Right cardiac atrium (tissue), 5 donors: ENCODE measurements around the gene FANCC. TPM values are rescaled to one million over a fixed set of nuclear protein-coding genes. Genes with fewer than 3 reads are reported as not detected.

ENCODE experiments used
- ATAC-seq, 2 donors: fragments of 200-7000 bp; cut with Tn5 transposase; one replicate each; pipeline versions ENCODE4 v1.8.0 to v1.9.1; 2020; ENCODE audit warnings: moderate library complexity in 2 of 2, mild to moderate bottlenecking in 1 of 2
- DNase-seq, 3 donors: peaks; one replicate each; pipeline ENCODE4 v3.0.0-alpha.2; 2020
- H3K27ac ChIP-seq: one replicate; pipeline ENCODE4 v1.5.1; 2013; ENCODE audit warnings: mild to moderate bottlenecking, low read length, control low read depth, moderate library complexity
- H3K27me3 ChIP-seq: one replicate; pipeline ENCODE4 v1.6.1; 2013; ENCODE audit not compliant: control insufficient read depth, insufficient read depth
- H3K4me1 ChIP-seq: one replicate; pipeline ENCODE4 v1.6.1; 2013; ENCODE audit warnings: low read length; ENCODE audit not compliant: control insufficient read depth, insufficient read depth
- H3K4me3 ChIP-seq: one replicate; pipeline ENCODE4 v1.5.1; 2013; ENCODE audit warnings: low read length, control low read depth
- H3K9me3 ChIP-seq: one replicate; pipeline ENCODE4 v1.6.1; 2013; ENCODE audit warnings: low read length; ENCODE audit not compliant: control insufficient read depth
- WGBS: extraction: QIAGEN DNeasy Blood & Tissue Kit; methylation state at CpG from one replicate; pipeline ENCODE4 v1.1.7; 2013; 5-methylcytosine and 5-hydroxymethylcytosine counted together
- intact Hi-C, 4 donors: fragments of 100-400 bp; cut with DNase I; formaldehyde crosslinking; loops; one replicate each; pipeline versions ENCODE4 v1.11.0 to v1.14.0; 2022 to 2023
- polyA plus RNA-seq: library from polyadenylated mRNA; stranded (reverse); fragments of 200-250 nt; gene quantifications from one replicate; pipeline ENCODE4 v1.2.3, GENCODE V29; 2013
- total RNA-seq, 4 donors: library from RNA; stranded (reverse); fragmentation: NEBNext Ultra II Directional; extraction: Animal tissue kit (Norgen Biotek cat#: 25700); gene quantifications; one replicate each; pipeline ENCODE4 v1.2.1, GENCODE V29; 2021
- donor health status: healthy with polysubstance abuse.
- donor health status: DM: no; HTN: yes; CAD: no.
- donor health status: DM: no; HTN: no; CAD: no.
- donor health status: DM: no; HTN: yes; CAD: no; lungs with severe emphysema.
- donor health status: DM: yes; HTN: yes; CAD: no.

FANCC gene
- total and polyA plus RNA-seq, 5 donors, result 3.2 to 6.6 (median 4.3) TPM

DNA sequence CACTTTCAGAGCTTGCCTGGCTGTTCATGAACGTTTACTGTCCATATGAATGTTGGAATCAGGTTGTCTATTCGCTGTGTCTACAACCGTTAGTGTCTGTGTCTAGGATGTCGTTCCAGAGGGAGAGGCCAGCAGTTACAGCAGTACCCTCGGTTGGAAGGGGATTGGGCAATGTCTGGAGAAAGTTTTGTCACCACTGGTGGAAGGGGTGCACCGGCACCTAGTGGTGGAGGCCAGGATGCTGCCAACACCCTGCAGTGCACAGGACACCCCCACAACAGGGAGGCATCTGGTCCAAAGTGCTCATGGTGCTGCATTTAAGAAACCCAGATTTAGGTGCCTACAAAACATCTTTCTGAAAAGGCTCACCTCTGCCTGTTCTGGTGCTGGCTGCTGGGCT is 220.7 kb downstream of the FANCC start:
- Histone ChIP-seq H3K27me3 (no peaks in the 10 kb centered on the region), H3K4me1 (peaks cover 6% of the 10 kb centered on the region), H3K27ac (no peak overlapping the region), H3K9me3 (no peaks in the 10 kb centered on the region), H3K4me3 (no peak overlapping the region)
- ATAC-seq, result no peak
- peak in 1 of 3 donors; percentile 10 for DNase-seq
- intact Hi-C loops, result no loop called here
- WGBS, result 78% methylated on average over 6 of the region's 6 CpGs

DNA sequence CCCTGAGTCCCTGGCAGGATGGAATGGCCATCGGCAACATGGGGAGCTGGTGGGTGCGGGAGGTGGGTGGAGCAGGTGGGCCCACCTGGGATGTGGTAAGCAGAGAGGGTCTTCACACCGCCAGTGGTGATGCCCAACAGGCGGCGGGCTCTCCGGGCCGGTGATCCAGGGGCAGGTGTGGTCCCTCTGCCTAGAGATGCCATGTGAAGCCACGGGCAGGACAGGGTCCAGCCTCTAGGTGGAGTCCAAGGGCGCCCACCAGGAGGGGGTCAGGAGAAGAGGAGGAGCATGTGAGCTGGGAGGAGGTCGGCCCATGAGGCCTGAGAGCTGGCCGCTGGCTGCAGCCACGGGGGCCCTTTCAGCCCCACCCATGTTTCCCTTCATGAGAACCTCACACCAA is 221.1 kb downstream of the FANCC start:
- Histone ChIP-seq H3K27ac (no peak overlapping the region), H3K9me3 (no peaks in the 10 kb centered on the region), H3K4me1 (peaks cover 10% of the 10 kb centered on the region), H3K4me3 (no peak overlapping the region), H3K27me3 (no peaks in the 10 kb centered on the region)
- ATAC-seq (no peak), DNase-seq (peak in 1 of 3 donors; percentile 60)
- WGBS, result 93% methylated on average over 12 of the region's 12 CpGs
- intact Hi-C loops, result no loop called here

DNA sequence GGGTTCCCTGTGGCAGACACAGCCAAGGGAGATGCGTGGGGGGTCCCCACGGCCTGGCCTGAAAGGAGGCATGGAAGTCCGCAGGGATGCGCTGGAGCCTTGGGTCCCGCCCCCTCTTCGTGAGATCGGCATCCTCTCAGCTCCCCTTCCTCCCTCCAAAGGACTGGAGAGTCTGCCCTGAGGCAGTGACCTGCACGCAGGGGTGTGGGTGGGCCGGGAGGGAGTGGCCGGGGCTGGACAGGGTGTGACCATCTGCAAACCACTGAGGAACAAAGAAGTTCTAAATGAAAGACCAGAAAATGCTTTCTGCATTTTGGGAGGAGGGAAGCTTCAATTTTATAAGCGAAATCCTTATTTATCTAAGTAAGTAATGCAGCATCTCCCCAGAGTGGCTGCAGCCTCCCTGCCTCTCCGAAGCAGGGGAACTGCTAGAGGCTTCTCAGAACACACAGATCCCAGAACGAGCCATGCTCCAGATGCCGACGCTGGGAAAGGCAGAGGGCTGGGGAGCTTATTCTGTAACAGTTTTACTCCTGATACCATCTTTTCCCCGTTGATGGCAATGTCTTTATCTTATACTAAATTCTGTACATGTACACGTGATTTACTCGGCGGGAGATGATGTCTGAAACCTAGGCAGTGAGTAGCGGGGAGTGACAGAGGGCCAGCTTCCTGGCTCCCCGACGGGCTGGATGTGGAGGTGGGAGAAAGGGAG is 221.7 kb downstream of the FANCC start:
- intact Hi-C loops, result no loop called here
- 72% methylated on average over 22 of the region's 22 CpGs for WGBS
- no peaks in the 10 kb centered on the region for H3K27me3 ChIP-seq
- H3K27ac ChIP-seq, result peak overlapping the region; percentile 9
- peaks cover 14% of the 10 kb centered on the region for H3K4me1 ChIP-seq
- H3K9me3 ChIP-seq, result no peaks in the 10 kb centered on the region
- ATAC-seq (no peak), DNase-seq (peak in 1 of 3 donors; percentile 41)
- no peak overlapping the region for H3K4me3 ChIP-seq

DNA sequence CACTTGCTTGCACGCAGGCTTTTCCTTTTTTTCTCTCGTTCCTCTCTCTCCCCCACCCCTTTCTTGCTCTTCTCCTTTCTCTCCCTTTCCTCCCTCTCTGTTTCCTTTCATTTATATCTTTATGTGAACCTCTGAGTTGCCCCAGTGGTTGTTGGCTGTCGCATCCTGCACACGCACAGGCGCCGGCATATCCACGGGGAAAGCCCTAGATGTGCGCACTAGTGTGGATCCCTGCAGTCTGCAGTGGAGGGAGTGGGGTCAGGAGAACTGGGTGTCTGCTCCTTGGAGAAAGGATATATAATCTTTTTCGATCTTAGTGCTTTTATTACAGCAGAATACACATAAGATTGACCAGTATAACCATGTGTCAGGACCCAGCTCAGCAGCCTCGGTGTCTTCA is 223.5 kb downstream of the FANCC start:
- 90% methylated on average over 10 of the region's 10 CpGs for WGBS
- intact Hi-C loops, result no loop called here
- DNase-seq, result no peak

DNA sequence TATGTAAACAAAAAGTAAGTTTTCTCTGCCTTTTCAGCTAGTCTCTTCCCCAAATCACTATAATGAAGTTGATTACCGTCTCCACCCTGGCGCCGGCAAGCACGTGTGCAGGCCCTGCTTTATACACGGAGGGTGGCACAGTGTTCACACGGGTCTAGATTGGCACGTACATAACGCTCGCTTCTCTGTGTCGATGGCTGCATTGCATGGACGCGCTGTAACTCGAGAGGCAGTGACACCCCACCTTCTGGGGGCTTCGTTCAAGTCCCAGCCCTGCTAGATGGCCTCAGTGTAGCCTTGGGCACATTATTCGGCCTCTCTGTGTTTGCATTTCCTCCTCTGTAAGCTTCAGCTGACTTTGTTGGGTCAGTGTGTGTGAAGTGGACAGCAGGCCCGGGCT is 223.9 kb downstream of the FANCC start:
- H3K27me3 ChIP-seq, result no peaks in the 10 kb centered on the region
- H3K9me3 ChIP-seq, result no peaks in the 10 kb centered on the region
- 90% methylated on average over 16 of the region's 16 CpGs for WGBS
- ATAC-seq (no peak), DNase-seq (no peak)
- H3K27ac ChIP-seq, result no peak overlapping the region
- H3K4me3 ChIP-seq, result no peak overlapping the region
- peaks cover 18% of the 10 kb centered on the region for H3K4me1 ChIP-seq
- intact Hi-C loops, result no loop called here

More for the DNA sequence above, 223.5 kb downstream of the FANCC start:
- no peak overlapping the region for H3K4me3 ChIP-seq
- H3K9me3 ChIP-seq, result no peaks in the 10 kb centered on the region
- H3K27ac ChIP-seq, result no peak overlapping the region
- no peaks in the 10 kb centered on the region for H3K27me3 ChIP-seq
- H3K4me1 ChIP-seq, result peaks cover 18% of the 10 kb centered on the region
- ATAC-seq, result no peak

DNA sequence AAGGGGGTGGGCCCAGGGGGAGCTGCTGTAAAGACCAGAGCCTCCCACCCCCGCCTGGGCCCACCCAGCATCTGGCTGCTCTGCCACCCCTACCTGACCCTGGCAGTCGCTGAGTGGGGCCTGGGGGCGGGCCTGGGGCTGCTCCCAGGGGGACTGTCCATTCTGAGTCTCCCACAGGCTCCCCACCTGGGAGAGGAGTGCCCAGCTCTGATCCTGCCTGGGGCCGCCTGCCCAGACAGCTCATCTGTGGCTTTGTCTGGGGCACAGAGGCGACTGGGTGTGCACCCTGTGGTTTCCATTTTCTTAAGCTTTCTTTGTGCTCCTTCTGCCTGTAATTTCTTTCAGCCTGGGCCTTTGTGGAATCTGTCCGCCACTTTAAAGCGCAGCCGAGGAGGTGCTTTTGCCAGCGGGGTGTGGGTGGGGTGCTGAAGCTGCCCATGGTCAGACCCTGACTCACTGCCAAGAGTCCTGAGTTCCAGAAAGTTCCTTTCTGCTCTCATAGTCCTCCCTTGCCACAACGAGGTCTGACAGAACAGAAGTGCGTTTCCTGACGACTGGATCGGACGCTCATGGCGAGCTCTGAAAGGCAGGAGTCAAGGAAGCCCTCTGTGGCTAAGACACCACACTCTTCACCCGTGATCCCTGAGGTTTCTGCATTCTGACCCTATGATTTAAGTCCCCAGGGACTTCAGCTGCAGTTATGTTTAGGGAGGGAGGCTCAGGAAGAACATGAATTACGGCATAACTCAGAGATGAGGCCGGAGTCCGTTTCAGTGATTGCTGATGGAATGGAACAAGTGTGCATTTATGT is 225.0 kb downstream of the FANCC start:
- H3K4me1 ChIP-seq, result peaks cover 18% of the 10 kb centered on the region

DNA sequence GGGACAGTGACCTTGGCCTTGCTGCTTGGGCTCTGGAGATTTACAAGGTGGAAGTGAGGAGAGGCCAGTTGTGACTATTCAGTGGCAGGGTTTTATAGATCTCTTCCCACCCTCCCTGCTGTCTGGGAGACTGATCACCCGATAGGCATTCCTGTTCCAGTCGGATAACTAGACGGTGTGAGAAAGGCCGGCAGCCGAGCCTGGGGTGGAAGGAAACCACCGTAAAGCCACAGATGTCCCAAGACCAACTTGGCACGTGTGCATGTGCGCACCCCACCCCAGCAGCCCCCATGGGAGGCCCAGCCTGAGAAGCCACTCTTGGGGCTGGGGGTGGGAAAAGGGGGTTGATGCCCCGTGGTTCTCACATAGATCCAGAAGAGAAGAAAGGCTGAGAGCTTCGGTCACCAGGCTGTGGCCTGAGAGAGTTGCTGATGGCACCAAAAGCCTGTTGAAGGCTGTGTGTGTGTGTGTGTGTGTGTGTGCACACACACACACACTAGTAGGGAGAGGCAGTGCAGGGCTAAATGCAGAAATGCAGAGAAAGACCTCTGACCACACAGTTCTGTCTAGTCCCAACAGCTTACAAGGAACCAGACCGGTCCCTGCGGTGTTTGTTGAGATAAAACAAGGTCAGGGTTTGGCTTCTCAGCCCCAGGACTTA is 225.8 kb downstream of the FANCC start:
- H3K4me3 ChIP-seq, result no peak overlapping the region

More for the DNA sequence above, 225.0 kb downstream of the FANCC start:
- Histone ChIP-seq H3K27me3 (no peaks in the 10 kb centered on the region), H3K9me3 (no peaks in the 10 kb centered on the region), H3K27ac (no peak overlapping the region), H3K4me3 (no peak overlapping the region)
- intact Hi-C loops, result no loop called here
- DNase-seq, result peak in 1 of 3 donors; percentile 65
- peak; percentile 6 to 12 for ATAC-seq
- 52% methylated on average over 19 of the region's 19 CpGs for WGBS

DNA sequence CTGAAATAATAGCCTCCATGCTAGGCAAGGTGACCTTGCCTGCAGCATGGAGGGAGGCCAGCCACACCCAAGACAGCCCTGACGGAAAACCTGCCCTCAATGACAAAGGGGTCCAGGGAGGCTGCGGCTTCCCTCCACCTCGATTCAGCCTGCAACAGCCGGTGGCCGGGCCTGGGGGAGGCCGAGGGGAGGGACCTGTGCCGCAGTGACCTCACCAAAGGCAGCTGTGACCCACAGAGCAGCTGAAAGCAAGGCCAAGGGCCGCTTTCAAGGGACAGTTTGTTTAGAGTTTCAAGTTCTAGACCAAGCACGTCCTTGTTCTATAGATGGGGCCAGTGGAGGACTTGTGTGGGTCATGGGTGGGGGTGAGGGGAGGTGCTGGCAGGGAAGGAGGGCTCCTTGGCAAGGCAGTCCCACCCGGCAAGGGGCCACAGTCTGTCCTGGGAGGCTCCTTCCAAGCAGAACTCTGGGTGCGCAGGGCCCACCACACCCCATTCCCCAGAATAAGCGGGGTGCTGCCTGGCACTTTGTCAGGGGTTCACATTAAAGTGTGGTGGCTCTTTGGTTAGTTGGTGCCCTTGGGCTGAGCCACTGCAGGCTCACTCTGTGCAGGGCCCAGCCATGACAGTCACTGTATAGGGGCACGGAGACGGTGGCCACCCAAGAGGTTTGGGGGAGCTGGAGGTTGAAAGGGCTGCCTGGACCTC is 226.5 kb downstream of the FANCC start:
- Histone ChIP-seq H3K27ac (peak overlapping the region; percentile 26), H3K9me3 (no peaks in the 10 kb centered on the region), H3K27me3 (no peaks in the 10 kb centered on the region), H3K4me3 (no peak overlapping the region), H3K4me1 (peaks cover 18% of the 10 kb centered on the region)
- 74% methylated on average over 14 of the region's 14 CpGs for WGBS
- intact Hi-C loops, result no loop called here
- peak in 1 of 3 donors; percentile 54 for DNase-seq
- peak; percentile 2 to 5 for ATAC-seq

More for the DNA sequence above, 225.8 kb downstream of the FANCC start:
- Histone ChIP-seq H3K9me3 (no peaks in the 10 kb centered on the region), H3K27me3 (no peaks in the 10 kb centered on the region), H3K4me1 (peaks cover 18% of the 10 kb centered on the region), H3K27ac (peak overlapping the region; percentile 2)
- intact Hi-C loops, result no loop called here
- peak in 1 of 3 donors; percentile 60 for DNase-seq
- ATAC-seq, result peak in 1 of 2 donors; percentile 1
- 35% methylated on average over 12 of the region's 12 CpGs for WGBS

DNA sequence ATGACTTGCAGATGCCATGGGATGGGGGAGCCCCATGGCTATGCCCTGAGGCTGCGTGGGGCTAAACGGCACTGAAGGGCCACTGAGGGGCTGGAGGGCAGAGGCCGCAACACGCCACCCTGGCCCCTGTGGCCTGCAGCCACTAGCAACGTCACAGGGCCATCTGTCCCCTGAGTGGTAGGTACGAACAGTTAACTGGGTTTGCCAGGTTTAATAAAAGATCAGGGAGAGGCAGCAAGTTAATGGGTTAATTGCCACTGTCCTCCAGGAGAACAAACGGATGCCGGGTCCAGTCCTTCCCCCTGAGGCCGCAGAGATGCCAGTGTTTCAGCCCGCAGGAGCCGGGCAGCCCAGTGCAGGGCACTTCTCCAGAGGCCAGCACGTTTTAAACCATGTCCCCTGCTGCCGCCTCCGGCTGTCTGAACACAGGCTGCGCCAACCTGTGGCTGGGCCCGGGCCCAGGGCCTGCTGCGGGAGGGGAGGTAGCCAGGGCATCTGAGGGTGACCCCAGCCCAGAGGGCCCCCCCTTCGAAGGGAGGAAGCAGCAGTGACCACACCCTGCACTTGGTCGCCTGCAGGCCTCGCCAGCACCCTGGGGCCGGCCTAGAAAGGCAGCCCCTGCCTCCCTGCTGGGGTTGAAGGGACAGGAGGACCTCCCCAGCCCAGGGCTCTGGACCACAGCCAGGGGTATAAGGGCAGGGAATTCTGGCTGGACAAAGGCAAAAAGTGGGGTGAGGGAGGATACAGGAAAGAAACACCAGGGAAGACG is 227.3 kb downstream of the FANCC start:
- DNase-seq, result peak; percentile 60 to 86 (median 85)
- intact Hi-C loops, result no loop called here
- Histone ChIP-seq H3K27ac (peak overlapping the region; percentile 46), H3K9me3 (no peaks in the 10 kb centered on the region), H3K4me1 (peaks cover 18% of the 10 kb centered on the region), H3K4me3 (no peak overlapping the region), H3K27me3 (no peaks in the 10 kb centered on the region)
- peak; percentile 65 to 73 for ATAC-seq
- WGBS, result 41% methylated on average over 22 of the region's 22 CpGs
